HL-60/S4 (cell line): ENCODE measurements around the gene LMF2.
"Not testable (repeated sequence)": the region's sequence is repeated elsewhere in the genome, so short reads cannot be mapped to it uniquely, and the experiment has no call there.

Source experiments
- in situ Hi-C: fragments of 300-500 bp; cut with MboI; formaldehyde crosslinking; loops from 2 replicates; pipeline ENCODE4 v1.14.3; 2022; ENCODE audit warnings: low sequenced_read_pairs

The LMF2 gene, protein sequence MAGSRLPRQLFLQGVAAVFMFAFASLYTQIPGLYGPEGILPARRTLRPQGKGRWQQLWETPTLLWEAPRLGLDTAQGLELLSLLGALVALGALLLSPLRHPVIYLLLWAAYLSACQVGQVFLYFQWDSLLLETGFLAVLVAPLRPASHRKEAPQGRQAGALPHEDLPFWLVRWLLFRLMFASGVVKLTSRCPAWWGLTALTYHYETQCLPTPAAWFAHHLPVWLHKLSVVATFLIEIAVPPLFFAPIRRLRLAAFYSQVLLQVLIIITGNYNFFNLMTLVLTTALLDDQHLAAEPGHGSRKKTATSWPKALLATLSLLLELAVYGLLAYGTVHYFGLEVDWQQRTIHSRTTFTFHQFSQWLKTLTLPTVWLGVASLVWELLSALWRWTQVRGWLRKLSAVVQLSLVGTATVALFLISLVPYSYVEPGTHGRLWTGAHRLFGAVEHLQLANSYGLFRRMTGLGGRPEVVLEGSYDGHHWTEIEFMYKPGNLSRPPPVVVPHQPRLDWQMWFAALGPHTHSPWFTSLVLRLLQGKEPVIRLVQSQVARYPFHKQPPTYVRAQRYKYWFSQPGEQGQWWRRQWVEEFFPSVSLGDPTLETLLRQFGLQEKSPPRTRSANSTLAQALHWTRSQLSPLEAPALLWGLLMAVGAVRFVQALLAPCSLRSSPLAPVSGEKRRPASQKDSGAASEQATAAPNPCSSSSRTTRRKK

DNA sequence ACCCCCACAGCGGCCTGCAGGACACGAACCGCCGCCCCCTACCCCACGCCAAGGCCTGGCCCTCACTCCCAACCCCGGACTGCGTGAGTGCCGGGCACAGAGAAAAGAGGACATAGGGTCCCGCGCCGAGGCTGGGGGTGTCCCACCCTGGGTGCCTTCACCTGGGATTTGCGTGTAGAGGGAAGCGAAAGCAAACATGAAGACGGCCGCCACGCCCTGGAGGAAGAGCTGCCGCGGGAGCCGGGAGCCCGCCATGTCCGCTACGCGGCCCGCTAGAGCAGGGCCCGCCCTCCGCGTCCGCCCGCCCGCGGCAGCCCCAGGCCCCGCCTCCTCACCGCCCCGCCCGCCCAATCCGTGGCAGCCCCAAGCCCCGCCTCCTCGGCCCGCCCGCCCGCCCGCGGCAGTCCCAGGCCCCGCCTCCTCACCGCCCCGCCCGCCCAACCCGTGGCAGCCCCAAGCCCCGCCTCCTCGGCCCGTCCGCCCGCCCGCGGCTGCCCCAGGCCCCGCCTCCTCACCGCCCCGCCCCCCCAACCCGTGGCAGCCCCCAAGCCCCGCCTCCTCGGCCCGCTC, at the start of gene LMF2:
Gene LMF2, minus strand, starts transcription at position 282 of the 570 bp plus-strand sequence. Its CDS starts 27 bp downstream, at position 255.
- in situ Hi-C loops: no loop called here

GRCh38 chr22:50556703-50557102, 49.2 kb upstream of the LMF2 start:
- in situ Hi-C loops: no loop called here

DNA sequence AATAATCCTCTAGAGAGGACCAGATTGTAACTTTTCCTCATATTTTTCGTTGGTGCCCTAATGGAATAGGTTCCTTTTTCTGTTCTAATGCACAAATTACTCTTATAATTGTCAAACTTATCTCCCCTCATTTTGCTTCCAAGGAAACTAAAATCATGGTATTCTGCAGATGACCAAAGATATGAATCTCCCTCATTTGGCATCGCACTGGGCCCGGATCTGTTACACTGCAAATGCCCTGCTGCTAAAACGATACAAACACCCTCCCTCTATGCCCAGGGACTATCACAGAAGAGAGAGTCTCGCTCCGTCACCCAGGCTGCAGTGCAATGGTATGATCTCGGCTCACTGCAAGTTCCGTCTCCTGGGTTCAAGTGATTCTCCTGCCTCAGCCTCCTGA, 45.8 kb upstream of the LMF2 start:
- in situ Hi-C loops: no loop called here

GRCh38 chr22:50551160-50551752, 43.8 kb upstream of the LMF2 start:
- in situ Hi-C loops: no loop called here

DNA sequence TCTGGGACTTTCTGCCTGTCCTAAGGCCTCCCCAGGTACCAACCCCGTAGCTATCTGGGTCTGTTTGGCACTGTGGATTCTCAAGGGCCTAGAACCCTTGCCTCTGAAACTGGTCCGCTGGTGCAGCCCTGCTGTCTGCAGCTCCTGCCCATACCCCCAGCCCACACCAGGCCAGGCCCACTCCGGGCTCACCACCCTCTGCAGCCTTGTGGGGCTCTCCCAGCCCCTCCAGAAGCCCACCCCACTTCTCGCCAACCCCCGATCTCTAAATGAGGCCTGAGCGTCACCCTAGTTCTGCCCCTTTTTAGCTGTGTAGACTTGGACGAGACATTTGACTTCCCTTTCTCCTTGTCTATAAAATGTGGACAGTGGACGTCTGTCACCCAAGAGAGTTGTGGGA, 42.9 kb upstream of the LMF2 start:
- in situ Hi-C loops: no loop called here

DNA sequence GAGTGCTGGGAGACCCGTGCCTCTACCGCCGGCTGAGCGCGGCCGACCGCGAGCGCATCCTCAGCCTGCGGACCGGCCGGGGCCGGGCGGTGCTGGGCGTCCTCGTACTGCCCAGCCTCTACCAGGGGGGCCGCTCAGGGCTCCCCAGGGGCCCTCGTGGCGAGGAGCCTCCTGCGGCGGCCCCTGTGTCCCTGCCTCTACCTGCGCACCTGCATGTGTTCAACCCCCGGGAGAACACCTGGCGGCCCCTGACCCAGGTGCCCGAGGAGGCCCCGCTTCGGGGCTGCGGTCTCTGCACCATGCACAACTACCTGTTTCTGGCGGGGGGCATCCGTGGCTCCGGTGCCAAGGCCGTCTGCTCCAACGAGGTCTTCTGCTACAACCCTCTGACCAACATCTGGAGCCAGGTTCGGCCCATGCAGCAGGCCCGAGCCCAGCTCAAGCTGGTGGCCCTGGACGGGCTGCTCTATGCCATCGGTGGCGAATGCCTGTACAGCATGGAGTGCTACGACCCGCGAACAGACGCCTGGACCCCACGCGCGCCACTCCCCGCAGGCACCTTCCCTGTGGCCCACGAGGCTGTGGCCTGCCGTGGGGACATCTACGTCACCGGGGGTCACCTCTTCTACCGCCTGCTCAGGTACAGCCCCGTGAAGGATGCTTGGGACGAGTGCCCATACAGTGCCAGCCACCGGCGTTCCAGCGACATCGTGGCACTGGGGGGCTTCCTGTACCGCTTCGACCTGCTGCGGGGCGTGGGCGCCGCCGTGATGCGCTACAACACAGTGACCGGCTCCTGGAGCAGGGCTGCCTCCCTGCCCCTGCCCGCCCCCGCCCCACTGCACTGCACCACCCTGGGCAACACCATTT, 41.7 kb upstream of the LMF2 start:
- in situ Hi-C loops: no loop called here

DNA sequence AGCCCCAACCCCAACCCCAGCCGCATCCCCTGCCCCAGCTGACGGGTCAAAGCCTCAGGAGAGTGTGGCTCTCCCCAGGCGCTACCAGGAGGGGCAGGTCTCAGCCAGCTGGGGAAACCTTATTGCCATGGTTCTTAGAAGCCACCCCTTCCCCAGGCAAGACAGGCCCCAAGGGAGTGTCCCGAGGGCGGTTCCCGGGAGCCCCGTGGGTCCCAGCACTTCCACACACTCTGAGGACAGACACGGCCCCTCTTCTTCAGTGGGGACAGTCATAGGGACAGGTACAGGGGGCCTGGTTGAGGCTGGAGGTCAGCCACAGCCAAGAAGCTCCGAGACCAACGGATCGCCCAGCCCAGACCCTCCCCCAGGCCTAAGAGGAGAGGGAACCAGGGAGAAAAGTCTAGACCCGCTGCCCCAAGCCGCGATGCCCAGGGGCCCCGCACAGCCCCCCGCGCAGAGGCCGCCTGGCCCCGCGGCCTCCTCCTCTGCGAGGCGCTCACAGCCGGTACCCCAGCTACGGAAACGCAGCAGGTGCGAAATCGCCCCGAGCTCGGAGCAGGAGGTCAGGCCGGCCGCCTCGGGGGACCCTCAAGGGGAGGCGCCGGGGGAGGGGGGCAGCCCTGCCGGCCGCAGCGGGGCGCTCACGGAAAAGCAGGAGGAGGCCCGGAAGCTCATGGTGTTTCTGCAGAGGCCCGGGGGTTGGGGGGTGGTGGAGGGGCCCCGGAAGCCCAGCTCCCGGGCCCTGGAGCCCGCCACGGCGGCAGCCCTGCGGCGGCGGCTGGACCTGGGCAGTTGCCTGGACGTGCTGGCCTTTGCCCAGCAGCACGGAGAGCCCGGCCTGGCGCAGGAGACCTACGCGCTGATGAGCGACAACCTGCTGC, 40.8 kb upstream of the LMF2 start:
- in situ Hi-C loops: no loop called here

DNA sequence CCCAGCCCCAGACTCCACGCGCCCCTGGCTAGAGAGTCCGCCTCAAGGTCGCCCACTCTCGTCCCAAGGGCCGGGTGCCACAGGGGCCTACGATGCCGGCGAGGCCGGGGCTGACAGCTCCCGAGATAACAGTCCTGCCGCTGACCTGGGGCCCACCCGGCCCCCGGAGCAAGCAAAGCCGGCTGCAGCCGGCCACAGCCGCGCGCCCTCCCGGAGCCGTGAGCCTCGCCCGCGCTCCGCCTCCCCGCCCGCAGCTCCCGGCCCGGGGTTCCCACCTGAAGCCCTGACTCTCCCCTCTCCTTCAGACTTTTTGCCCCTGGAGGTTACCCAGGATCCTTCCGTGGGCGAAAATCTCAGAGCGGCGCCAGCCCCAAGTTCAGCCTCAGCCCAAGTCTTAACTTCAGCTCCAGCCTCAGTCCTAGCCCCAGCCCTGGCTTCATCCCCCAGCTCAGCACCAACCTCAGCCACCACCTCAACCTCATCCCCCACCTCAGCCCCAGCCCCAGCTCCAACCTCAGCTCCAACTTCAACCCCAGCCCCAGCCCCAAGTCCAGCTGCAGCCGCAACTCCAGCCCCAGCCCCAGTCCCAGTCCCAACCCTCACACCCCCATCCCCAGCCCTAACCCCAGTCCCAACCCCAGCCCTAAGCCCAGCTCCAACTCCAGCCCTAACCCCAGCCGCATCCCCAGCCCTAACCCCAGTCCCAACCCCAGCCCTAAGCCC, 39.9 kb upstream of the LMF2 start:
- in situ Hi-C loops: no loop called here

- in situ Hi-C loops: no loop called here
Observed at GRCh38 chr22:50546326-50547262, 39.1 kb upstream of the LMF2 start.

- in situ Hi-C loops: no loop called here
Observed at GRCh38 chr22:50545522-50546325, 38.2 kb upstream of the LMF2 start, which contains the start of gene KLHDC7B. KLHDC7B (plus strand) TSS chr22:50545899; CDS start chr22:50546244, 345 bp downstream.

- in situ Hi-C loops: no loop called here
Observed at GRCh38 chr22:50544746-50545253, 37.3 kb upstream of the LMF2 start.

GRCh38 chr22:50544078-50544745, 36.7 kb upstream of the LMF2 start:
- in situ Hi-C loops: no loop called here

DNA sequence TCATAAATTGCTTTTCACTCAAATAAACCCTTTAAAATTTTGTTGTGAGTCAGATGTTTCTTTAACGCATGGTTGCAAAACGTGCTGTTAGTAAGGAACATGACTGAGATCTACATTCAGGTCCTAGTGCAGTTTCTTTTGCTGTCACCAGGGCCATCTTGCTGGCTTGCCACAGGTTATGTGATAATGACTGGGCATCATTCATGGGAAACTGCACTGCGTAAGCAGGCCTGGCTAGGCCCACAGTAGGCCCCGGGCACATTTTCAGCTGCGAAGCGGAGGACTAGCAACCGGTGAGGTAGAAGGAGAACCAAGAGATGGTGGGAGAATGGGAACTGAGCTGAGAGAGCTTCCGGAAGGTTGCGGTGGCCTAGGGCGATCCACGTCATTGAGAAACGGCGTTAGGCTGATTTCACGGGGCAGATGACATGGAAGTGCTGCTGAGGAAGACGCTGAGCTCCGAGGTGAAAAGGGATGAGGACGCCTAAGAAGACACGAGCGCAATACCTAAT, 35.0 kb upstream of the LMF2 start:
- in situ Hi-C loops: no loop called here

DNA sequence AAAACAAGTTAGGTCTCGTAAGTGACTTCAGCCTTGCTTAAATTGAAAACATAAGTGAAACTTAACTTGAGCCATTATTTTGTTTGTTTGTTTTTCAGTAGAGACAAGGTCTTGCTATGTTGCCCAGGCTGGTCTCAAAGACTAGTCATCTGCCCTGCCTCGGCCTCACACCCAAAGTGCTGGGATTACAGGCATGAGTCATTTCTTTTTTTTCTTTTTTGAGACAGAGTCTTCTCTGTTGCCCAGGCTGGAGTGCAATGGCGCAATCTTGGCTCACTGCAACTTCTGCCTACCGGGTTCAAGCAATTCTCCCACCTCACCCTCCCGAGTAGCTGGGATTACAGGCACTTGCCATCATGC, 34.1 kb upstream of the LMF2 start:
- in situ Hi-C loops: not testable (repeated sequence)

DNA sequence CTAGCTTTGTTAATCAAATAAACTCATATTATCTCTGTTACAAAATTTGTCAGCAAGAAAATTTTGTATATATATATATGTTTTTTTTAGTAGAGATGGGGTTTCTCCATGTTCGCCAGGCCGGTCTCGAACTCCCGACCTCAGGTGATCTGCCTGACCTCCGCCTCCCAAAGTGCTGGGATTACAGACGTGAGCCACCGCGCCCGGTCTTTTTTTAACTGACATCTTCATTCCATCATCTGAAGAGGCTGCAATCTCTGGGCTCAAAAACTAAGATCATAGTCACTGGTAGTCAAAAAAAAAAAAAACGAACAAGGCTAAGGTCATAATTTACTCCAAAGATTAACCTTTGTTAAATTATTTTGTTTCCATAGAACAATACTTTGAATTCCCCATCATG, 32.9 kb upstream of the LMF2 start:
- in situ Hi-C loops: no loop called here

DNA sequence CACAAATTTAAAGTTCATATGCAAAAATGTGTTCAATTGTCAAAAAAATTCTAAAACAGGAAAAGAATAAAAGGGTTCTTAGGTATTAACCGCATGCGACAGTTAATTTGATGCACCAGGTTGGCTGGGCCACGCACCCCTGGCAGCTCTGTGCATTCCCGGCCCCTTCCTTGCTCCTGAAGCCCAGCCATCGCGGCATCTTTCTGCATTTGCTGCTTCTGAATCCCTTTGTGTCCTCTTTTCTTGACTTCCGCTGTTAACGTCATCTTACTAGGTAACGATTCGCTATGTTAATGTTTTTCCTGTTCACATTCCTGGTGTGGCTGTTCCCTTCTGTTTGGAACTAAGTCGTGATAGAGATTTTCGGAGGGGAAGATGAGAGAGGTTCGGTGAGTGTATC, 30.3 kb upstream of the LMF2 start:
- in situ Hi-C loops: no loop called here
